SH-SY5Y (cell line): ENCODE data around the gene CAND2.

ENCODE experiments used
- GATA2 ChIP-seq: IDR thresholded peaks from 2 replicates; pipeline ENCODE4 v1.6.1; 2011; ENCODE audit warnings: mild to moderate bottlenecking, low read depth, low read length
- GATA3 ChIP-seq: IDR thresholded peaks from 2 replicates; pipeline ENCODE4 v1.6.1; 2011; ENCODE audit warnings: low read depth, mild to moderate bottlenecking, low read length, moderate library complexity

DNA sequence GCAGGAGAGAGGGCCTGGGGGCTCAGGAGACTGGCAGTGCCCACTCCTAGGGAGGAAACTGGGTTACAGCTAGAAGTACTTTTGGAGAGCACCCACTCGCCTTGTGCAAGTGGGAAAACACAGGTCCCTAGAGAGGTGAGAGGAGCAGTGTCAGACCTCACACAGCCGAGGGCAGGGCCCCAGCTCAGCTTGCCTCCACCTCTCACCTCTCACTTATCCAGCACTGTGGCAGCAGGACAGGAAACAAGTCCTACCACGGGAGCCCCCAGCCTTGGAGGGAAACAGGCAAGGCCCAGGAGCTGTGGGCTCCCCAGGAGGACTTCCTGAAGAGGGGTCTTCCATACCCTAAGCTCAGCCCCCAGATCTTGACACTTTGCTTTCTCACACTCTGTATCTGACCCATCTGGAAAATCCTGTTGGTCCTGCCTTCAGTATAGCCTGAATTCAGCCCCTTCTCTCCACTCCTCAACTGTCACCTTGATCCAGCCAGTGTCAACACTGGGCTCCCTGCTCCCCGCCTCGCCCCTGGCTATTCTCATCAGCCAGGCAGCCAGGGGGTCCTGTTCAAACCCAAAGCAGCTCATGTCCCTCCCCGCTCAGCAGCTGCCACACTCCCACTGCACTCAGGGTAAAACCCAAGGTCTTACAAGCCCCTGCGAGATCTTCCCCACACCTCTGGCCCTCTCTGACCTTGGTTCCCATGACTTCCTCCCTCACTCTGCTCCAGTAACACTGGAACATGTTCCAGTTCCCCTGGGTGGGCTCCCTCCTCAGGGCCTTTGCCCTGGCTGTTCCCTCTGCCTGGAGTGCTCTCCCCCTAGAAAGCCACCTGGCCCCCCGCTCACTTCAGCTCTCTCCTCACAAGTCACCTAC lies 36.6 kb upstream of the CAND2 start:
- TF ChIP-seq GATA3: no peak
- no peak for TF ChIP-seq GATA2
